Liver (tissue), 9 donors: Measurements from ENCODE around the gene SIN3B. TPM values are rescaled to one million over a fixed set of nuclear protein-coding genes. Genes with fewer than 3 reads are reported as not detected.

ENCODE experiments used
- DNase-seq: peaks from one replicate; pipeline ENCODE4 v3.0.0-alpha.2; 2017; ENCODE audit warnings: low spot score
- H3K27ac ChIP-seq, 2 donors: one replicate each; pipeline ENCODE4 v1.7.0; 2013; ENCODE audit warnings: inconsistent platforms in 2 of 2, low read length in 2 of 2, control low read depth in 1 of 2, low read depth in 1 of 2, mild to moderate bottlenecking in 1 of 2
- H3K27me3 ChIP-seq, 4 donors: one replicate each; pipeline versions ENCODE4 v1.6.1 to v1.7.0; 2013; ENCODE audit warnings: low read length in 3 of 4, inconsistent platforms in 1 of 4, mild to moderate bottlenecking in 1 of 4, moderate library complexity in 1 of 4; ENCODE audit not compliant: control insufficient read depth in 4 of 4, insufficient read depth in 4 of 4
- H3K36me3 ChIP-seq, 4 donors: one replicate each; pipeline versions ENCODE4 v1.6.1 to v1.7.0; 2013; ENCODE audit warnings: low read length in 3 of 4, mild to moderate bottlenecking in 3 of 4, low read depth in 1 of 4, moderate library complexity in 1 of 4; ENCODE audit not compliant: control insufficient read depth in 4 of 4, insufficient read depth in 3 of 4
- H3K4me1 ChIP-seq, 4 donors: one replicate each; pipeline versions ENCODE4 v1.6.1 to v1.7.0; 2013; ENCODE audit warnings: low read length in 3 of 4, mild to moderate bottlenecking in 3 of 4, moderate library complexity in 1 of 4; ENCODE audit not compliant: control insufficient read depth in 4 of 4, insufficient read depth in 4 of 4
- H3K4me3 ChIP-seq, 3 donors: one replicate each; pipeline versions ENCODE4 v1.6.1 to v1.7.0; 2013; ENCODE audit warnings: low read length in 3 of 3, control low read depth in 1 of 3, low read depth in 1 of 3, mild to moderate bottlenecking in 1 of 3
- H3K9ac ChIP-seq, 2 donors: one replicate each; pipeline ENCODE4 v1.7.0; 2013; ENCODE audit warnings: low read length in 2 of 2, mild to moderate bottlenecking in 2 of 2, moderate library complexity in 2 of 2, control low read depth in 1 of 2, low read depth in 1 of 2
- H3K9me3 ChIP-seq, 4 donors: one replicate each; pipeline versions ENCODE4 v1.6.1 to v1.7.0; 2013; ENCODE audit warnings: low read length in 3 of 4; ENCODE audit not compliant: control insufficient read depth in 4 of 4
- EGR1 ChIP-seq, 2 donors: IDR thresholded peaks; 2 replicates each; pipeline ENCODE4 v1.6.1; 2016 to 2018; ENCODE audit warnings: antibody characterized with exemption in 2 of 2, low read depth in 2 of 2
- FOXA1 ChIP-seq: IDR thresholded peaks from 2 replicates; pipeline ENCODE4 v1.6.1; 2016; ENCODE audit warnings: antibody characterized with exemption
- FOXA2 ChIP-seq: IDR thresholded peaks from 2 replicates; pipeline ENCODE4 v1.6.1; 2016; ENCODE audit warnings: antibody characterized with exemption
- GABPA ChIP-seq, 2 donors: IDR thresholded peaks in 1 of 2; conservative IDR thresholded peaks in 1 of 2; 2 replicates each; pipeline ENCODE4 v1.6.1; 2016; ENCODE audit warnings: antibody characterized with exemption in 2 of 2, mild to moderate bottlenecking in 1 of 2, moderate library complexity in 1 of 2
- HNF4A ChIP-seq, 2 donors: conservative IDR thresholded peaks; 2 replicates each; pipeline ENCODE4 v1.6.1; 2016; ENCODE audit warnings: antibody characterized with exemption in 2 of 2, mild to moderate bottlenecking in 2 of 2
- HNF4G ChIP-seq: IDR thresholded peaks from 2 replicates; pipeline ENCODE4 v1.6.1; 2016; ENCODE audit warnings: antibody characterized with exemption
- JUND ChIP-seq, 2 donors: IDR thresholded peaks; 2 replicates each; pipeline ENCODE4 v1.6.1; 2016; ENCODE audit warnings: antibody characterized with exemption in 2 of 2
- RAD21 ChIP-seq, 2 donors: IDR thresholded peaks; 2 replicates each; pipeline ENCODE4 v1.6.1; 2016; ENCODE audit warnings: antibody characterized with exemption in 2 of 2, mild to moderate bottlenecking in 2 of 2
- SP1 ChIP-seq: IDR thresholded peaks from 2 replicates; pipeline ENCODE4 v1.6.1; 2018; ENCODE audit warnings: antibody characterized with exemption, mild to moderate bottlenecking
- WGBS: extraction: QIAGEN DNeasy Blood & Tissue Kit; methylation state at CpG from one replicate; pipeline ENCODE4 v1.1.7; 2013; 5-methylcytosine and 5-hydroxymethylcytosine counted together
- polyA plus RNA-seq, 2 donors: library from polyadenylated mRNA; stranded (reverse) in 1 of 2; unstranded in 1 of 2; fragments of 200-250 nt in 1 of 2; fragments of >200 nt in 1 of 2; fragmentation: Nextera tagmentation in 1 of 2; extraction: Ambion mirVana in 1 of 2; gene quantifications; one replicate each; pipeline versions ENCODE4 v1.2.1 to v1.2.3, GENCODE V29; 2013 to 2015
- total RNA-seq, 2 donors: library from RNA; depleted of rRNA; stranded (reverse); fragments of >200 nt; gene quantifications; one replicate each; pipeline ENCODE4 v1.2.3, GENCODE V29; 2014
- TF ChIP-seq, protein P1 (sequence below): IDR thresholded peaks from 2 replicates; pipeline ENCODE4 v1.6.1; 2016; ENCODE audit warnings: antibody characterized with exemption, mild to moderate bottlenecking
- TF ChIP-seq, protein P2 (sequence below): IDR thresholded peaks from 2 replicates; pipeline ENCODE4 v1.6.1; 2016; ENCODE audit warnings: antibody characterized with exemption
- TF ChIP-seq, protein P3 (sequence below): IDR thresholded peaks from 2 replicates; pipeline ENCODE4 v1.6.1; 2016; ENCODE audit warnings: antibody characterized with exemption
- TF ChIP-seq, protein P4 (sequence below): fragments of 150-350 bp; IDR thresholded peaks from 2 replicates; pipeline ENCODE4 v1.5.1; 2017; ENCODE audit warnings: improper control_type of control experiment, low read depth, low read length; ENCODE audit not compliant: missing input control
- donor health status: healthy.
- donor health status: healthy.
- donor health status: healthy.
- donor health status: healthy.
- donor health status: healthy.

The SIN3B gene
- total and polyA plus RNA-seq, 4 donors: 6.1 to 17.1 (median 8.6) TPM

DNA sequence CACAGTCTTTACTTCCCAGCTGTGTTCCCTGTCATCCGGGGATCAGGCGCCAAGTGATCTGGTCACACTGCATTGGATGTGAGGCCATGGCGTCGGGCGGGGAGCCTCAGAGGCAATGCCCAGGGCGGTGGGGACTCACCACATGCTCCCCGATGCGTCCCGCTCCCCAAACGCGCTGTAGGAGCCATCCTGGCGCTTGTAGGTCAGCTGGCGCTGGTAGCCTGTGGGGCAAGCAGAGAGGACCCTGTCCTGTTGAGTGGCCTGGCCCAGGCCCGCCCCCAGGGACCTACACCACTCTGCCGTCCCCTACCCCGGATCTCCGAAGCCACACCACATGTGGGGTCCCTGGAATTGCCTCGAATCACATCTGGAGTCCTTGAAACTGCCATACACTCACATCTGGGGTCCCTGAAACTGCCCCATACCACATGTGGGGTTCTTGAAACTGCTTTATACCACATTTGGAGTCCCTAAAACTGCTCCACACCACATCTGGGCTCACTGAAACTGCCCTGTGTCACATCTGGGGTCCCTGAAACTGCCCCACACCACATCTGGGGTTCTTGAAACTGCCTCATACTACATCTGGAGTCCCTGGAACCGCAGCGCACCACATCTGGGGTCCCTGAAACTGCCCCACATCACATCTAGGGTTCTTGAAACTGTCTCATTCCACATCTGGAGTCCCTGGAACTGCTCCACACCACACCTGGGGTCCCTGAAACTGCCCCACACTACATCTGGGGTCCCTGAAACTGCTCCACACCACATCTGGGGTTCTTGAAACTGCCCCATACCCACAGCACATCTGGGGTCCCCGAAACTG lies 92.8 kb downstream of the SIN3B start:
- Histone ChIP-seq H3K27me3 (no peaks in the 10 kb centered on the region), H3K9ac (no peak overlapping the region), H3K4me1 (no peaks in the 10 kb centered on the region), H3K27ac (no peak overlapping the region), H3K9me3 (peaks cover 1 to 13% (median 7%) of the 10 kb centered on the region in 4 donors), H3K36me3 (no peaks in the 10 kb centered on the region), H3K4me3 (no peak overlapping the region)
- DNase-seq: no peak
- 88% methylated on average over 21 of the region's 21 CpGs for WGBS
- TF ChIP-seq RAD21 (IDR thresholded peaks at IDR 0.05) (no peak), GABPA (IDR thresholded peaks at IDR 0.05 in 1 of 2, conservative IDR thresholded peaks at IDR 0.05 in 1 of 2) (no peak), FOXA1 (no peak)

DNA sequence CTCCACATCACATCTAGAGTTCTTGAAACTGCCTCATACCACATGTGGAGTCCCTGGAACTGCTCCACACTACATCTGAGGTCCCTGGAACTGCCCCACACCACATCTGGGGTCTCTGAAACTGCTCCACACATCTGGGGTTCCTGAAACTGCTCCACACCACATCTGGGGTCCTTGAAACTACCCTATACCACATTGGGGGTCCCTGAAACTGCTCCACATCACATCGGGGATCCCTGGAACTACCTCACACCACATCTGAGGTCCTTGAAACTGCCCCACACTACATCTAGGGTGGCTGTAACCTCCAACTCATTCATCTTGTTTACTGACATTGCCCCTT lies 93.4 kb downstream of the SIN3B start:
- H3K27ac ChIP-seq: no peak overlapping the region
- no peaks in the 10 kb centered on the region for H3K4me1 ChIP-seq
- no peak overlapping the region for H3K9ac ChIP-seq
- H3K27me3 ChIP-seq: no peaks in the 10 kb centered on the region
- no peak for DNase-seq
- TF ChIP-seq HNF4A (conservative IDR thresholded peaks at IDR 0.05): no peak
- no peak for TF ChIP-seq GABPA (IDR thresholded peaks at IDR 0.05 in 1 of 2, conservative IDR thresholded peaks at IDR 0.05 in 1 of 2)
- TF ChIP-seq, protein P1, sequence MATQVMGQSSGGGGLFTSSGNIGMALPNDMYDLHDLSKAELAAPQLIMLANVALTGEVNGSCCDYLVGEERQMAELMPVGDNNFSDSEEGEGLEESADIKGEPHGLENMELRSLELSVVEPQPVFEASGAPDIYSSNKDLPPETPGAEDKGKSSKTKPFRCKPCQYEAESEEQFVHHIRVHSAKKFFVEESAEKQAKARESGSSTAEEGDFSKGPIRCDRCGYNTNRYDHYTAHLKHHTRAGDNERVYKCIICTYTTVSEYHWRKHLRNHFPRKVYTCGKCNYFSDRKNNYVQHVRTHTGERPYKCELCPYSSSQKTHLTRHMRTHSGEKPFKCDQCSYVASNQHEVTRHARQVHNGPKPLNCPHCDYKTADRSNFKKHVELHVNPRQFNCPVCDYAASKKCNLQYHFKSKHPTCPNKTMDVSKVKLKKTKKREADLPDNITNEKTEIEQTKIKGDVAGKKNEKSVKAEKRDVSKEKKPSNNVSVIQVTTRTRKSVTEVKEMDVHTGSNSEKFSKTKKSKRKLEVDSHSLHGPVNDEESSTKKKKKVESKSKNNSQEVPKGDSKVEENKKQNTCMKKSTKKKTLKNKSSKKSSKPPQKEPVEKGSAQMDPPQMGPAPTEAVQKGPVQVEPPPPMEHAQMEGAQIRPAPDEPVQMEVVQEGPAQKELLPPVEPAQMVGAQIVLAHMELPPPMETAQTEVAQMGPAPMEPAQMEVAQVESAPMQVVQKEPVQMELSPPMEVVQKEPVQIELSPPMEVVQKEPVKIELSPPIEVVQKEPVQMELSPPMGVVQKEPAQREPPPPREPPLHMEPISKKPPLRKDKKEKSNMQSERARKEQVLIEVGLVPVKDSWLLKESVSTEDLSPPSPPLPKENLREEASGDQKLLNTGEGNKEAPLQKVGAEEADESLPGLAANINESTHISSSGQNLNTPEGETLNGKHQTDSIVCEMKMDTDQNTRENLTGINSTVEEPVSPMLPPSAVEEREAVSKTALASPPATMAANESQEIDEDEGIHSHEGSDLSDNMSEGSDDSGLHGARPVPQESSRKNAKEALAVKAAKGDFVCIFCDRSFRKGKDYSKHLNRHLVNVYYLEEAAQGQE: no peak
- TF ChIP-seq JUND (IDR thresholded peaks at IDR 0.05): no peak
- TF ChIP-seq HNF4G: no peak
- TF ChIP-seq, protein P2, sequence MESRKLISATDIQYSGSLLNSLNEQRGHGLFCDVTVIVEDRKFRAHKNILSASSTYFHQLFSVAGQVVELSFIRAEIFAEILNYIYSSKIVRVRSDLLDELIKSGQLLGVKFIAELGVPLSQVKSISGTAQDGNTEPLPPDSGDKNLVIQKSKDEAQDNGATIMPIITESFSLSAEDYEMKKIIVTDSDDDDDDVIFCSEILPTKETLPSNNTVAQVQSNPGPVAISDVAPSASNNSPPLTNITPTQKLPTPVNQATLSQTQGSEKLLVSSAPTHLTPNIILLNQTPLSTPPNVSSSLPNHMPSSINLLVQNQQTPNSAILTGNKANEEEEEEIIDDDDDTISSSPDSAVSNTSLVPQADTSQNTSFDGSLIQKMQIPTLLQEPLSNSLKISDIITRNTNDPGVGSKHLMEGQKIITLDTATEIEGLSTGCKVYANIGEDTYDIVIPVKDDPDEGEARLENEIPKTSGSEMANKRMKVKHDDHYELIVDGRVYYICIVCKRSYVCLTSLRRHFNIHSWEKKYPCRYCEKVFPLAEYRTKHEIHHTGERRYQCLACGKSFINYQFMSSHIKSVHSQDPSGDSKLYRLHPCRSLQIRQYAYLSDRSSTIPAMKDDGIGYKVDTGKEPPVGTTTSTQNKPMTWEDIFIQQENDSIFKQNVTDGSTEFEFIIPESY: no peak
- no peak for TF ChIP-seq FOXA1
- WGBS: 76% methylated on average over 1 of the region's 1 CpG
- no peak overlapping the region for H3K4me3 ChIP-seq
- H3K9me3 ChIP-seq: peaks cover 1 to 13% (median 7%) of the 10 kb centered on the region in 4 donors
- no peaks in the 10 kb centered on the region for H3K36me3 ChIP-seq

DNA sequence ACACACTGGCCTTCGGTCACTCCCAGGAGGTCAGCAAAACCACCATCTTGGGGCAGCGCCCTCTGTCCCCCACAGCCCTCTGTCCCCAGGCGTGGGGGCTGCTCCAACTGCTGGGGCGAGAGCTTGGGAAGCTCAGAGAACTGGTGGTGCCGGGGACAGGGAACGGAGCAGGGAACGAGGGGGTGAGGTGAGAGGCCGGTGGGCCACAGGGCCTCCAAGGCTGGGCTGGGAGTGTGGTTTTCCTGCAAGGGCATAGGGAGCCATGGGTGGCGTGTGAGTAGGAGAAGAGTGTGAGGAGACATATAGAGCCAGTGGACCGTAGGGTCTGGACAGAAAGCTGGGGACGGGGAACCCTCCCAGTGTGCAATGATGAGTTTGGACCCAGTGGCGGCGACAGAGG lies 93.8 kb downstream of the SIN3B start:
- Histone ChIP-seq H3K27me3 (no peaks in the 10 kb centered on the region), H3K4me1 (no peaks in the 10 kb centered on the region), H3K9me3 (peaks cover 1 to 13% (median 7%) of the 10 kb centered on the region in 4 donors), H3K4me3 (no peak overlapping the region), H3K27ac (no peak overlapping the region), H3K9ac (no peak overlapping the region), H3K36me3 (no peaks in the 10 kb centered on the region)
- no peak for DNase-seq
- 89% methylated on average over 13 of the region's 13 CpGs for WGBS
- TF ChIP-seq, protein P3, sequence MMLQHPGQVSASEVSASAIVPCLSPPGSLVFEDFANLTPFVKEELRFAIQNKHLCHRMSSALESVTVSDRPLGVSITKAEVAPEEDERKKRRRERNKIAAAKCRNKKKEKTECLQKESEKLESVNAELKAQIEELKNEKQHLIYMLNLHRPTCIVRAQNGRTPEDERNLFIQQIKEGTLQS: no peak
- TF ChIP-seq, protein P4, sequence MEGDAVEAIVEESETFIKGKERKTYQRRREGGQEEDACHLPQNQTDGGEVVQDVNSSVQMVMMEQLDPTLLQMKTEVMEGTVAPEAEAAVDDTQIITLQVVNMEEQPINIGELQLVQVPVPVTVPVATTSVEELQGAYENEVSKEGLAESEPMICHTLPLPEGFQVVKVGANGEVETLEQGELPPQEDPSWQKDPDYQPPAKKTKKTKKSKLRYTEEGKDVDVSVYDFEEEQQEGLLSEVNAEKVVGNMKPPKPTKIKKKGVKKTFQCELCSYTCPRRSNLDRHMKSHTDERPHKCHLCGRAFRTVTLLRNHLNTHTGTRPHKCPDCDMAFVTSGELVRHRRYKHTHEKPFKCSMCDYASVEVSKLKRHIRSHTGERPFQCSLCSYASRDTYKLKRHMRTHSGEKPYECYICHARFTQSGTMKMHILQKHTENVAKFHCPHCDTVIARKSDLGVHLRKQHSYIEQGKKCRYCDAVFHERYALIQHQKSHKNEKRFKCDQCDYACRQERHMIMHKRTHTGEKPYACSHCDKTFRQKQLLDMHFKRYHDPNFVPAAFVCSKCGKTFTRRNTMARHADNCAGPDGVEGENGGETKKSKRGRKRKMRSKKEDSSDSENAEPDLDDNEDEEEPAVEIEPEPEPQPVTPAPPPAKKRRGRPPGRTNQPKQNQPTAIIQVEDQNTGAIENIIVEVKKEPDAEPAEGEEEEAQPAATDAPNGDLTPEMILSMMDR: no peak
- TF ChIP-seq, protein P1: no peak
- TF ChIP-seq SP1 (no peak), FOXA2 (no peak), EGR1 (IDR thresholded peaks at IDR 0.05; ENCODE audit: low read depth in 2 of 2) (no peak), FOXA1 (no peak)
